GM19025 (cell line): ENCODE results near the gene MEN1.

Source experiments
- ATAC-seq: cut with Tn5 transposase; IDR thresholded peaks from one replicate; pipeline ENCODE4 v1.9.1; 2021; ENCODE audit warnings: mild to moderate bottlenecking, low read depth, moderate library complexity; ENCODE audit not compliant: unreplicated experiment

The MEN1 gene

GRCh38 chr11:64788321-64789215, 21.8 kb downstream of the MEN1 start:
- ATAC-seq, result no peak

GRCh38 chr11:64787526-64788320, 22.6 kb downstream of the MEN1 start:
- no peak for ATAC-seq

- no peak for ATAC-seq
Observed at GRCh38 chr11:64786308-64786707, 24.0 kb downstream of the MEN1 start.

- ATAC-seq, result no peak
Observed at GRCh38 chr11:64784813-64785581, 25.4 kb downstream of the MEN1 start.

GRCh38 chr11:64778473-64779298, 31.7 kb downstream of the MEN1 start, which contains the start of gene SF1:
Gene SF1 (minus strand): TSS chr11:64778542. CDS start chr11:64778392, 150 bp downstream.
- ATAC-seq, result peak; percentile 78

GRCh38 chr11:64778223-64778472, 32.2 kb downstream of the MEN1 start:
- ATAC-seq, result peak; percentile 17

- no peak for ATAC-seq
Observed at GRCh38 chr11:64777449-64778222, 32.7 kb downstream of the MEN1 start.

GRCh38 chr11:64776875-64777274, 33.5 kb downstream of the MEN1 start:
- no peak for ATAC-seq

GRCh38 chr11:64776425-64776824, 33.9 kb downstream of the MEN1 start:
- no peak for ATAC-seq

- no peak for ATAC-seq
Observed at GRCh38 chr11:64774144-64774543, 36.2 kb downstream of the MEN1 start.

- ATAC-seq, result no peak
Observed at GRCh38 chr11:64772303-64773018, 37.9 kb downstream of the MEN1 start.

GRCh38 chr11:64771861-64772260, 38.5 kb downstream of the MEN1 start:
- no peak for ATAC-seq

GRCh38 chr11:64770120-64770519, 40.2 kb downstream of the MEN1 start:
- ATAC-seq, result no peak

GRCh38 chr11:64769283-64769682, 41.1 kb downstream of the MEN1 start:
- ATAC-seq, result no peak

- ATAC-seq, result no peak
Observed at GRCh38 chr11:64768300-64768694, 42.1 kb downstream of the MEN1 start.

GRCh38 chr11:64767344-64768299, 42.7 kb downstream of the MEN1 start:
- no peak for ATAC-seq

- ATAC-seq, result no peak
Observed at GRCh38 chr11:64766881-64767280, 43.5 kb downstream of the MEN1 start.
